Measurements from ENCODE around the gene DCLK2.

The DCLK2 gene

GRCh38 chr4:150238591-150238990, 160.3 kb downstream of the DCLK2 start:
- peaks cover 0 to 12% (median 0%) of the 10 kb centered on the region in 4 experiments for H3K36me3 ChIP-seq (ENCODE audit: control insufficient read depth in 4 of 4, insufficient read depth in 4 of 4, low read length in 3 of 4)
- ChIA-PET CTCF (no interaction called here), POLR2A (no interaction called here)
- H3K4me1 ChIP-seq (ENCODE audit: control extremely low read depth in 1 of 4, control insufficient read depth in 4 of 4, insufficient read depth in 4 of 4, low read length in 3 of 4) = no peaks in the 10 kb centered on the region
- no peak overlapping the region for H3K27ac ChIP-seq (ENCODE audit: insufficient read depth in 1 of 2, low read depth in 1 of 2, low read length in 2 of 2, poor library complexity in 1 of 2, severe bottlenecking in 2 of 2)
- DNase-seq = no peak
- H3K27me3 ChIP-seq (replicated peaks in 2 of 5; ENCODE audit: control insufficient read depth in 4 of 5, insufficient read depth in 5 of 5, low read length in 4 of 5) = peaks cover 0 to 2% (median 0%) of the 10 kb centered on the region in 5 experiments
- no peak overlapping the region for H3K4me3 ChIP-seq (ENCODE audit: control insufficient read depth in 1 of 7, extremely low read depth in 1 of 7, insufficient read depth in 4 of 7, low read depth in 2 of 7, low read length in 6 of 7)
- no peaks in the 10 kb centered on the region for H3K9me3 ChIP-seq (ENCODE audit: control extremely low read depth in 1 of 5, control insufficient read depth in 4 of 5, insufficient read depth in 2 of 5, low read depth in 1 of 5, low read length in 4 of 5)
- 100% methylated on average over 1 of the region's 1 CpG for WGBS (ENCODE audit: insufficient coverage)

- ChIA-PET POLR2A (no interaction called here), CTCF (no interaction called here)
- no peak for DNase-seq
- no peak overlapping the region for H3K4me3 ChIP-seq (ENCODE audit: control insufficient read depth in 1 of 7, extremely low read depth in 1 of 7, insufficient read depth in 4 of 7, low read depth in 2 of 7, low read length in 6 of 7)
- H3K9me3 ChIP-seq (ENCODE audit: control extremely low read depth in 1 of 5, control insufficient read depth in 4 of 5, insufficient read depth in 2 of 5, low read depth in 1 of 5, low read length in 4 of 5) = no peaks in the 10 kb centered on the region
- H3K36me3 ChIP-seq (ENCODE audit: control insufficient read depth in 4 of 4, insufficient read depth in 4 of 4, low read length in 3 of 4) = peaks cover 0 to under 1% (median 0%) of the 10 kb centered on the region in 4 experiments
- H3K4me1 ChIP-seq (ENCODE audit: control extremely low read depth in 1 of 4, control insufficient read depth in 4 of 4, insufficient read depth in 4 of 4, low read length in 3 of 4) = peaks cover 0 to 6% (median 1%) of the 10 kb centered on the region in 4 experiments
- H3K27ac ChIP-seq (ENCODE audit: insufficient read depth in 1 of 2, low read depth in 1 of 2, low read length in 2 of 2, poor library complexity in 1 of 2, severe bottlenecking in 2 of 2) = no peak overlapping the region
- peaks cover 0 to 2% (median 0%) of the 10 kb centered on the region in 5 experiments for H3K27me3 ChIP-seq (replicated peaks in 2 of 5; ENCODE audit: control insufficient read depth in 4 of 5, insufficient read depth in 5 of 5, low read length in 4 of 5)
These were observed 161.8 kb downstream of the DCLK2 start for GRCh38 chr4:150240011-150240410.

- ChIA-PET CTCF (interaction anchor here (0.7 to 5.0 kb wide), 21 partner anchors 9 to 623 kb away, joined by 3 to 48 read pairs (median 4); no protein-coding TSS in a partner anchor), POLR2A (no interaction called here)
- H3K36me3 ChIP-seq (ENCODE audit: control insufficient read depth in 4 of 4, insufficient read depth in 4 of 4, low read length in 3 of 4) = no peaks in the 10 kb centered on the region
- no peaks in the 10 kb centered on the region for H3K9me3 ChIP-seq (ENCODE audit: control extremely low read depth in 1 of 5, control insufficient read depth in 4 of 5, insufficient read depth in 2 of 5, low read depth in 1 of 5, low read length in 4 of 5)
- no peak overlapping the region for H3K27ac ChIP-seq (ENCODE audit: insufficient read depth in 1 of 2, low read depth in 1 of 2, low read length in 2 of 2, poor library complexity in 1 of 2, severe bottlenecking in 2 of 2)
- peak; percentile 16 to 48 (median 18) for DNase-seq
- peaks cover 0 to 2% (median 0%) of the 10 kb centered on the region in 5 experiments for H3K27me3 ChIP-seq (replicated peaks in 2 of 5; ENCODE audit: control insufficient read depth in 4 of 5, insufficient read depth in 5 of 5, low read length in 4 of 5)
- H3K4me3 ChIP-seq (ENCODE audit: control insufficient read depth in 1 of 7, extremely low read depth in 1 of 7, insufficient read depth in 4 of 7, low read depth in 2 of 7, low read length in 6 of 7) = no peak overlapping the region
- 90% methylated on average over 2 of the region's 6 CpGs for WGBS (ENCODE audit: insufficient coverage)
- peaks cover 0 to 8% (median 1%) of the 10 kb centered on the region in 4 experiments for H3K4me1 ChIP-seq (ENCODE audit: control extremely low read depth in 1 of 4, control insufficient read depth in 4 of 4, insufficient read depth in 4 of 4, low read length in 3 of 4)
These were observed 164.7 kb downstream of the DCLK2 start for GRCh38 chr4:150242820-150243458.

GRCh38 chr4:150243932-150244331, 165.7 kb downstream of the DCLK2 start:
- no peaks in the 10 kb centered on the region for H3K9me3 ChIP-seq (ENCODE audit: control extremely low read depth in 1 of 5, control insufficient read depth in 4 of 5, insufficient read depth in 2 of 5, low read depth in 1 of 5, low read length in 4 of 5)
- no peak overlapping the region for H3K27ac ChIP-seq (ENCODE audit: insufficient read depth in 1 of 2, low read depth in 1 of 2, low read length in 2 of 2, poor library complexity in 1 of 2, severe bottlenecking in 2 of 2)
- H3K4me3 ChIP-seq (ENCODE audit: control insufficient read depth in 1 of 7, extremely low read depth in 1 of 7, insufficient read depth in 4 of 7, low read depth in 2 of 7, low read length in 6 of 7) = no peak overlapping the region
- DNase-seq = no peak
- H3K4me1 ChIP-seq (ENCODE audit: control extremely low read depth in 1 of 4, control insufficient read depth in 4 of 4, insufficient read depth in 4 of 4, low read length in 3 of 4) = peaks cover 0 to 8% (median 1%) of the 10 kb centered on the region in 4 experiments
- 90% methylated on average over 1 of the region's 2 CpGs for WGBS (ENCODE audit: insufficient coverage)
- H3K36me3 ChIP-seq (ENCODE audit: control insufficient read depth in 4 of 4, insufficient read depth in 4 of 4, low read length in 3 of 4) = peaks cover 0 to 5% (median 0%) of the 10 kb centered on the region in 4 experiments
- ChIA-PET POLR2A (no interaction called here), CTCF (interaction anchor here (0.7 to 5.0 kb wide), 13 partner anchors 11 to 622 kb away, joined by 3 to 48 read pairs (median 6); no protein-coding TSS in a partner anchor)
- H3K27me3 ChIP-seq (replicated peaks in 2 of 5; ENCODE audit: control insufficient read depth in 4 of 5, insufficient read depth in 5 of 5, low read length in 4 of 5) = peaks cover 0 to 2% (median 0%) of the 10 kb centered on the region in 5 experiments

- ChIA-PET CTCF (interaction anchor here (1.5 to 5.0 kb wide), 2 partner anchors 36 to 237 kb away, joined by 6 to 48 read pairs; no protein-coding TSS in a partner anchor), POLR2A (no interaction called here)
- peaks cover 0 to 2% (median 0%) of the 10 kb centered on the region in 5 experiments for H3K27me3 ChIP-seq (replicated peaks in 2 of 5; ENCODE audit: control insufficient read depth in 4 of 5, insufficient read depth in 5 of 5, low read length in 4 of 5)
- peaks cover 0 to 5% (median 0%) of the 10 kb centered on the region in 4 experiments for H3K36me3 ChIP-seq (ENCODE audit: control insufficient read depth in 4 of 4, insufficient read depth in 4 of 4, low read length in 3 of 4)
- H3K4me3 ChIP-seq (ENCODE audit: control insufficient read depth in 1 of 7, extremely low read depth in 1 of 7, insufficient read depth in 4 of 7, low read depth in 2 of 7, low read length in 6 of 7) = no peak overlapping the region
- no peaks in the 10 kb centered on the region for H3K9me3 ChIP-seq (ENCODE audit: control extremely low read depth in 1 of 5, control insufficient read depth in 4 of 5, insufficient read depth in 2 of 5, low read depth in 1 of 5, low read length in 4 of 5)
- DNase-seq = peak in 2 of 3 donors; percentile 60 to 68
- H3K27ac ChIP-seq (ENCODE audit: insufficient read depth in 1 of 2, low read depth in 1 of 2, low read length in 2 of 2, poor library complexity in 1 of 2, severe bottlenecking in 2 of 2) = no peak overlapping the region
- H3K4me1 ChIP-seq (ENCODE audit: control extremely low read depth in 1 of 4, control insufficient read depth in 4 of 4, insufficient read depth in 4 of 4, low read length in 3 of 4) = peaks cover 0 to 8% (median 1%) of the 10 kb centered on the region in 4 experiments
- 29% methylated on average over 3 of the region's 3 CpGs for WGBS (ENCODE audit: insufficient coverage)
These were observed 166.4 kb downstream of the DCLK2 start for GRCh38 chr4:150244600-150244999.

- H3K27ac ChIP-seq (ENCODE audit: insufficient read depth in 1 of 2, low read depth in 1 of 2, low read length in 2 of 2, poor library complexity in 1 of 2, severe bottlenecking in 2 of 2) = no peak overlapping the region
- peaks cover 0 to 6% (median 0%) of the 10 kb centered on the region in 4 experiments for H3K36me3 ChIP-seq (ENCODE audit: control insufficient read depth in 4 of 4, insufficient read depth in 4 of 4, low read length in 3 of 4)
- peaks cover 0 to 8% (median 1%) of the 10 kb centered on the region in 4 experiments for H3K4me1 ChIP-seq (ENCODE audit: control extremely low read depth in 1 of 4, control insufficient read depth in 4 of 4, insufficient read depth in 4 of 4, low read length in 3 of 4)
- H3K4me3 ChIP-seq (ENCODE audit: control insufficient read depth in 1 of 7, extremely low read depth in 1 of 7, insufficient read depth in 4 of 7, low read depth in 2 of 7, low read length in 6 of 7) = no peak overlapping the region
- 100% methylated on average over 7 of the region's 7 CpGs for WGBS (ENCODE audit: insufficient coverage)
- no peaks in the 10 kb centered on the region for H3K9me3 ChIP-seq (ENCODE audit: control extremely low read depth in 1 of 5, control insufficient read depth in 4 of 5, insufficient read depth in 2 of 5, low read depth in 1 of 5, low read length in 4 of 5)
- ChIA-PET POLR2A (no interaction called here), CTCF (no interaction called here)
- no peak for DNase-seq
- H3K27me3 ChIP-seq (replicated peaks in 2 of 5; ENCODE audit: control insufficient read depth in 4 of 5, insufficient read depth in 5 of 5, low read length in 4 of 5) = peaks cover 0 to 2% (median 0%) of the 10 kb centered on the region in 5 experiments
These were observed 168.9 kb downstream of the DCLK2 start for GRCh38 chr4:150247184-150247583.

- Histone ChIP-seq H3K36me3 (ENCODE audit: control insufficient read depth in 4 of 4, insufficient read depth in 4 of 4, low read length in 3 of 4) (peaks cover 0 to 6% (median 0%) of the 10 kb centered on the region in 4 experiments), H3K27ac (ENCODE audit: insufficient read depth in 1 of 2, low read depth in 1 of 2, low read length in 2 of 2, poor library complexity in 1 of 2, severe bottlenecking in 2 of 2) (no peak overlapping the region), H3K4me1 (ENCODE audit: control extremely low read depth in 1 of 4, control insufficient read depth in 4 of 4, insufficient read depth in 4 of 4, low read length in 3 of 4) (peaks cover 0 to 8% (median 1%) of the 10 kb centered on the region in 4 experiments), H3K27me3 (replicated peaks in 2 of 5; ENCODE audit: control insufficient read depth in 4 of 5, insufficient read depth in 5 of 5, low read length in 4 of 5) (no peaks in the 10 kb centered on the region), H3K4me3 (ENCODE audit: control insufficient read depth in 1 of 7, extremely low read depth in 1 of 7, insufficient read depth in 4 of 7, low read depth in 2 of 7, low read length in 6 of 7) (no peak overlapping the region), H3K9me3 (ENCODE audit: control extremely low read depth in 1 of 5, control insufficient read depth in 4 of 5, insufficient read depth in 2 of 5, low read depth in 1 of 5, low read length in 4 of 5) (no peaks in the 10 kb centered on the region)
- ChIA-PET POLR2A (interaction anchor here (0.5 kb wide), 1 partner anchor 1787 kb away, joined by 4 read pairs; no protein-coding TSS in a partner anchor), CTCF (interaction anchor here (0.6 kb wide), 1 partner anchor 326 kb away, joined by 3 read pairs; no protein-coding TSS in a partner anchor)
- DNase-seq = no peak
- WGBS (ENCODE audit: insufficient coverage) = 91% methylated on average over 4 of the region's 4 CpGs
These were observed 169.9 kb downstream of the DCLK2 start for GRCh38 chr4:150248181-150248580.

All from common myeloid progenitor, CD34-positive (primary cell).